Skeletal muscle cell (primary cell): ENCODE measurements around the gene AHDC1.

Experiments
- DNase-seq: peaks from one replicate; pipeline ENCODE4 v3.0.0-alpha.2; 2010; ENCODE audit warnings: low read depth
- H3K4me3 ChIP-seq: 2 replicates; pipeline ENCODE4 v1.5.1; 2011; ENCODE audit warnings: low read depth, mild to moderate bottlenecking, control low read depth, low read length, moderate library complexity

AHDC1 gene

GRCh38 chr1:27526569-27527222, 77.2 kb downstream of the AHDC1 start:
- DNase-seq: no peak
- no peak overlapping the region for H3K4me3 ChIP-seq

DNA sequence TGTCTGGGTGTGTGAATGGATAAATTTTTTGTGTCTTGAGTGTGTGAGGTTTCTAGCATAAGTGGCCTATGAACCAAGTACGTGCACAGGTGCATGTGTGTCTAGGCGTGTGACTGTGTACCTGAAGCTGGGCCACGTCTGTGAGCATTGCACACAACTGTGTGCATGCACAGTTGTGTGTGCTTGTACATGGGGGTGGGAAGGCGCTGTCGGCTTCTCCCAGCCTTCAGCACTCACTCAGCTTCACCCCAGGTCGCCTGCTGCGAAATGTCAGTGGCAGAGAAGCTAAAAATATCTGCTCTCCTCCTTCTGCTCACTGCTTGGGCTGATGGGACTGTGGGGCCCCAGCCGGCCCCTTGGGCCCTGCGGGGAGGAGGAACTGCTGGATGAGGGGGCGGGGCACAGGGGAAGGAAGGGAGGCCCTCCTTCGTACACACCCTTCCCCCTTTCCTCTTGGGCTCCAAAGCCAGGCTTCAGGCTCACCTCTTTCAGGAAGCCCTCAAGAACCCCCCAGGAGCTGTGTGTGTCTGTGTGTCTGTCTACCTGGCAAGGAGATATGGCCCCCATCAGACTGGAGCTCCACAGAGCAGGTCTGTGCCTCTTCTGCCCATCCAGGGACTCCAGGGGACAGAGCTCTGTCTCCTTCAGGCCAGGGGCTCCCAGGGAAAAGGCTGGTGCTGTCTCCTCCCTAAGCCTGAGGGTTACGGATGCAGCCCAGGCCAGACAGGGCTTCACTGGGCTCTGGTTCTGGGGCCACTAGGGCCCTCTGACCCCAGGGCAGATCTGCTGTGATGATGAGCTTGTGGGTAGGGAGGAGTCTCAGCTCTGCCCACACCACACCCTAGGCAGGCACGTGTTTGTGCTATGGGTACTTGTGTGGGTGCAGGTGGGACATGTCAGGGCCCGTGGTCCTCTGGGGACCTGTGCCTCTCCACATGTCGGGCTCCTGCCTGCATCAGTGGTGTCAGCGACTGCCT, 78.4 kb downstream of the AHDC1 start:
- H3K4me3 ChIP-seq: no peak overlapping the region
- DNase-seq: no peak

DNA sequence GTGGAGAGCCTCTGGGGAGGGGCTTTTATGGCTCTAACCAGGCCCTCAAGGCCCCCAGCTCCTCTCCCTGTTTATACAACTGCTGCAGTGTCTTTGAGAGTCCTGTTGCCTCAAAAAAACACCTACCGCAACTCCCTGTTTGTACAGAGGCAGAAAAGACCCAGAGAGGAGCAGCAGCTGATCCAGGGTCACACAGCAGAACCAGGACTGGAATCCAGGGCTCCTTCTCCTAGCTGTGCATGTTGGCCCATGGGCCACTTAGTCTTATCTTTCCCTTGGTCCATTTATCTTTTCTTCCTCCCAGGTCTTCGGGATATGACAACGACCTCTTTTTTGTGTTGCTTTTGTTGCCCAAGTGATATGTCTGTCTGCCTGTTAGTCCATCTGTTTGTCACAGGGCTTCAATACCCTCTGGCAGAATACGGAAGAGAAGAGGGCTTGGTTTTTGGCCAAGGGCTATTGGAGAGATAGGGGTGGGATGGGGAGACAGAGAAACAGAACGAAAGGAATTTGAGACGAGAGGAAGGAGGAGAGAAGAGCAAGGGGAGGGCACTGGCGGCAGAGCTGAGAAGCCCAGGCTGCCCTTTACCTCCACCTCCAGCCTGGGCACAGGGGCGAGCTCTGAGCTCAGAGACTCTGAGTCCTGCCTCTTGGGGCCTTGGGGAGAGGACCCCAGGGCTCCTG, 80.5 kb downstream of the AHDC1 start:
- no peak overlapping the region for H3K4me3 ChIP-seq
- no peak for DNase-seq

DNA sequence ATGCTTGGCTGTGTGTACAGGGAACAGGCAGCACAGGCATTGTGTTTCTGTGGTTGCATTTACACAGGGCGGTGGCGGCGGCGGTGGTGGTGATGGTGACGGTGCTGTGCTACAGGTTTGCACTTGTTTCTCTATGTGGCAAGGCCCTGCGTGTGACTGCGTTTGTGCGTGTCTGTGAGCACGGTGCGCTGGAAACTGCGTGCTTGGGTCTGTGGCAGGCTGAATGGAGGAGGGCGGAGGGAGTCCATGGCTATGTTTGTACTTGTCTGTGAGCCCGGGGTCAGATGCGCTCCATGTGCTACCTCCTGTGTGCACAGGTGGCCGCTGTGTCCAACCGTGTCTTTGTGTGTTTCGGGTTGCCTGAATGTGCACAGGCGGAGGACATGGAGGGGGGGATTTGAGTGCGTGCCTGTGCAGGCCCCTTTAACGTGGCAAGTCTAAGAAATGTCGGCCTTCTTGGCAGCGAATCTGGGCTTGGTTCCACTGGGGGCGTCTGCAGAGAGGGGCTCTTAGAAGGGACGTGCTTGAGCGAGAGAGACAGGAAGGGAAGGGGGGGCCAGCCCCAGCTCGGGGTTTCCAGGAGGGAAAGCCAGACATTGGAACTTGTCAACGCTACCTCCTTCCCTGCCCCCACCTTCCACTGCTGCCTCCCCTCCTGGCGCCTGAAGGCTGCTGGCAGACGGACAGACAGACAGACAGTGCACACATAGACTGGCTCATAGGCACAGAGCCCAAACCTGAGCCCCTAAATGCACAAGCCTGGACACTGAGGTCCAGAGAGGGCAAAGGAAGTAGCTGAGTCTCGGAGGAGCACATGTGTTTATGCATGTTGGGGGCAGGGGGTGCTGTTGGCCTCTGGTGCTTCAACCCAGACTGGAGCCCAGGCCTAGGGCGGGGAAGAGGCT, 81.3 kb downstream of the AHDC1 start:
- peak overlapping the region; percentile 20 for H3K4me3 ChIP-seq
- DNase-seq: no peak

DNA sequence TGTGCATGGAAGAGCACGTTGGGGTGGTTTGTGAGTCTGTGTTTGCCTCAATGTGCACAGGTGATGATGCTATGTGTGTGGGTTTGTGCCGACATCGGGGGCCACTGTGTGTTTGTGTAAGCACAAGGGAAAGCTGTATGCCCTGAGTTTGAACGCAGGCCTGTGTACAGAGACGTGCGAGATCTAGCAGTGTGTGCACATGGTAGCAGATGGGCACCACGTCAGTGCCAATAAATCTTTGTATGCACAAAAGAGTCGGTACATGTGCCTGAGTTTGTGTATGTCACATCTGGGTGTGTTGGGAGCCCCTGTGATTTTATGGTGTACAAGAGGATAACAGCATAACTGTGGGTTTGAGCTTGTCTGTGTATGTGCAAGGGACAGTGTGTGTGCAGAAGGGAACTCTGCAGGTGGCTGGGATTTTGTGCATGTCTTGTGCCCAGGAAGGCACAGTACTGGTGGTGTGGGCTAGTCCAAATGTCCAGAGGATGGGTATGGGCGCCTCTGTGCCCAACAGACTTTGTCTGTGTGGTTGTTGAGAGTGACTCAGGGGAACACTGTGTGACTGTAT, 82.0 kb downstream of the AHDC1 start:
- DNase-seq: no peak
- no peak overlapping the region for H3K4me3 ChIP-seq

- no peak for DNase-seq
- H3K4me3 ChIP-seq: no peak overlapping the region
These were observed 82.6 kb downstream of the AHDC1 start for GRCh38 chr1:27521336-27521831.

GRCh38 chr1:27520651-27521050, 83.3 kb downstream of the AHDC1 start:
- H3K4me3 ChIP-seq: no peak overlapping the region
- DNase-seq: no peak

DNA sequence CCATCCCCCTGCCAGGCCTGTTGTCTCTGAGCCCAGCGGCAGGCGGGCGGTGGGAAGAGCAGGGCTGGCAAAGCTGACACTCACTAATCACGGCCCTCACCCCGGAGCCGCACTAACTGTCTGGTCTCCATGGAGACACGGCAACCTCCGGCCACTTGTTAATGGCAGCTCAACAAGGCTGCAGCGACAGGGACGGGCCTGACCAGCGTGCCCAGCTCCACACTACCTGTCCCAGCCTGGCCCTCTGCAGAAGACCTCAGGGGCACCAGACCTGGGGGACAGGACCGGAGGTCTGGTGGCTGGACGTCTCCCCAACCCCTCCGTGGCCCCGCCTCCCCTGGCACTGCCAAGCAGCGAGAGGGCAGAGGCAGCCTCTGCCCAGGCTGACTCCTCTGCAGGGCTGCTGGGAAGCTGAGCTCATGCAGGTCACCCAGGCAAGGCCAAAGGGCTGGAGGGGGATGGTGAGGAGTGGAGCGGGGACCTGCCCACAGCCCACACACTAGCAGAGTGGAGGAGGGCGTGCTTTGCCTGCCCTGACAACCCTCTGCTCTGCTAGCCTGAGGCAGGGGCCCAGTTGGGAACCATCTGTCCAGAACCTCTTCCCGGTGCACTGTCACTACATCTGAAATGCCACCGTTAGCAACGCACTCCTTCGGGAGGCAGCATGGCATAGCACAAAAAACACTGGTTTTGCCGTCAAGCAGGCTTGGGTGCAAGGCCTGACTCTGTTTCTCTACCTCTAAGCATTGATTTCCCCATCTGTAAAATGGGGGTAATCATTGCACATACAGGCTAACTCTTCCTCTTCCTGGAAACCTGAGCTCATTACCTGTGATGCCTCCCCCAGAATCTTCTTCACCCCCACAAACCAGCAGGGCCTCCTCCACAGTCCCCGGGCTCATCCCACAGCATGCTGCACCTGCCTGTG, 84.3 kb downstream of the AHDC1 start:
- DNase-seq: no peak
- H3K4me3 ChIP-seq: no peak overlapping the region

DNA sequence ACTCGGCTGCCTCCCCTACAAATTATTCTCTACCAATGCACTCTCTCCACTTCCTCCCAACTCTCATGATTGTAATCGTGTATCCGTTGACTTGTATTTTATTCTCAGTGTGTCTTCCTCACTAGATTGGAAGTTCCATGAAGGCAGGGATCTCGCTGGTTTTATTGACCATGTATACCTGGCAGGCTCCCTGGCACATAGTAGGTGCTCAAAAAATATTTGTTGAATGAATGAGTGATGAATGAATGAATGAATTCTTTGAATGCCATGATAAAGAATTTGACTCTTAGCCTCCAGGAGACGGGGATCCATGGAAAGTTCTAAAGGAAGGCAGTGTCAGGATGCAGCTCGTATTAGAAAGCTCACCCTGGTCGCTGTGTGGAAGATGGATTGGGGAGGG, 85.1 kb downstream of the AHDC1 start:
- DNase-seq: no peak
- H3K4me3 ChIP-seq: no peak overlapping the region

DNA sequence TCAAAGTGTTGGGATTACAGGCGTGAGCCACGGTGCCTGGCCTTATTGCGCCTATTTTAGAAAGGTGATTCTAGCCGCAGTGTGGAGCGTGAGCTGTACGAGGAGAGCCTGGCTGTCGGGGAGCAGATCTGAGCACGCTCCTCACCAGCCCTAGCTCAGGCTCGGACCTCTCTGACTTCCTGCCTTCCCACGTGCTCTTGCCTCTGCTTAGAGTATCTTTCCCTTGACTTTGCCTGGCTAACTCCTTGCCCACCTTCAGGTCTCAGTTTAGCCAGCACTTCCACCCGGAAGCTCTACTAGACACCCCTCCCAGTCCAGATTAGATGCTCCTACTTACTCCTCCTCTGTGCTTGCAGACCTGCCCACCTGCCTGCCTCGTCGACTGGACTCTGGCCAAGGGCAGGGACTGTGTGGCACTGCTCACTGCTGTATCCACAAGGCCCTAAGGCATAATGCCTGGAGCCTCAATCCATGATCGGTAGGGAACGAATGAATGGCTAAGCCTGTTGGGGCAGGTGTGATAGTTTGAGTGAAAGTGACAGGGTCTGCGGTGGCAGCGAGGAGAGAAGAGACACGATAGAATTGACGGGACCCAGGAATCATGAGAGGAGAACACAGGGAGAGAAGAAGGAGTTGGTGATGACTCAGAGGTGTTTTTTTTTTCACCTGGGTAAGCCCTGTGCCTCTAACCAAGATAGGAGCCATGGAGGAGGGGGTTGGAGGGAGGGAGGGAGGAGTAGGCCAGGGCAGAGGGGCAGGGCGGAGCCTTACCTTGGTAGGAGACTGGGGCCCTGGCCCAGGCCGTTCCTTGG, 85.8 kb downstream of the AHDC1 start:
- no peak for DNase-seq
- H3K4me3 ChIP-seq: no peak overlapping the region

DNA sequence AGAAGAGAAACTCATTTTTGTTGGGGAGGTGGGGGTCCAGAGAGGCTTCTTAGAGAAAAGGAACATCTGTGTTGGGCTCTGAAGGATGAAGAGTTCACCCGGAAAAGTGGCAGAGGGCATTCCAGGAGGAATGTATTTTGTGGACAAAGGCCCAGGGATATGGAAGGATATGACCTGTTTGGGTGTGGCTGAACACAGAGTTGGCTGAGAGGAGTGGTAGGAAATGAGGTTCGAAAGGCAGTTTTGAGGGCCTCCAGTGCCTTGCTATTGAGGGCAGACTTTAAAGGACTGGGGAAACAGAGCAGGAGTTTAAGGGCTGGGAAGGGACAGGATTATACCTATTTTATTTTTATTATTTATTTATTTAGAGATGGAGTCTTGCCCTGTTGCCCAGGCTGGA, 86.6 kb downstream of the AHDC1 start:
- no peak overlapping the region for H3K4me3 ChIP-seq
- no peak for DNase-seq

DNA sequence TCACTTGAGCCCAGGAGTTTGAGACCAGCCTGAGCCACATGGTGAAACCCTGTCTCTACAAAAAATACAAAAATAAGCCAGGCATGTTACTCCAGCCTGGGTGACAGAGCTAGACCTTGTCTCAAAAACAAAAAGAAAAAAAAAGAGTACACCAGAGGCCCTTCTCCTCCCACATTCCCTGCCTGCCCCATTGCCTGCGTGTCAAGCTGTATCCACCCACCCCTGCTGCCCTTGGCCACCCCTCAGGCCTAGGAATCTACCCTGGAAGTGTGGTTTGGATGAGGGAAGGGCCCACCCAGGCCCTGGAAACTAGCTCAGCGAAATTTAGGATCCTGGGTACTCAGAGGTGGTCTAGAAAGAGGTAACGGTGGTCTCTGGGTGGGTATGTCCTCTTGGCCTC, 88.3 kb downstream of the AHDC1 start:
- H3K4me3 ChIP-seq: no peak overlapping the region
- DNase-seq: no peak

DNA sequence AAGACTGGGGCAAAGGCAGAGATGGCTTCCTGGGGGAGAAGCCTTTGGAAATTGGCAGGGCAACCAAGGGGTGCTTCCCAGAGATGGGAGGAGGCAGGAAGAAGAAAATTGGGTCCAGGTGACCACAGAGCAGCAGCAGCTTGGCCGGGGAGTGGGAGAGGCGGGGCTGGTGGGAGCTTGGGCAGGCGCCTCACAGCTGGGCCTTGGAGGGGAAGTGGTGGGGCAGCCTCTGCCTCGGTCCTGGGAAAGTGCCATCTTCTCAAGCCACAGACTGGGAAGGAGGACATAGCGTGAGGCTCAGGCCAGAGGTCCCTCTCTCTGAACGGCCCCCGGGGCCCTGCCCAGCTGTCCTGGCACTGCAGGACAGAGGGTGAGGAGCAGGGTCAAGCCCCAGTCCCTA, 90.0 kb downstream of the AHDC1 start:
- no peak for DNase-seq

DNA sequence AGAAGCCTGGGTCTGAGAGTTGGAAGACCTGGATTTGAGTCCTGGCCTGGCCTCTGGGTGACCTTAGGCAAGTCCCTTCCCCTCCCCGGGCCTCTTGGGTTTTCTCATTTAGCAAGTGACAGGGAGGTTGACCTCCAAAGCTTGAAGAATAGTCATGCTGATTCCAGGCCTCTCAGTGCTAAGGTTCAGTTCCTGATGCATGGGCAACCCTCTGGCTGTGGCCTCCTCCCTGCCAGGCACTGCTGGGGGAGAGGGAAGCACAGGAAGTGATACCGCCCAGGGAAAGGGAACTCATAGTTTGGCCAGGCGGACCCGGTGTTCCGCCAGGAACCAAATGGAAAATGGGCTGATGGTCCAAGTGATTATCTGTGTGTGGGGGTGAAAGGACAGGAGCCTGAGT, 90.4 kb downstream of the AHDC1 start:
- no peak overlapping the region for H3K4me3 ChIP-seq
- DNase-seq: no peak

More for the DNA sequence above, 90.0 kb downstream of the AHDC1 start:
- no peak overlapping the region for H3K4me3 ChIP-seq

DNA sequence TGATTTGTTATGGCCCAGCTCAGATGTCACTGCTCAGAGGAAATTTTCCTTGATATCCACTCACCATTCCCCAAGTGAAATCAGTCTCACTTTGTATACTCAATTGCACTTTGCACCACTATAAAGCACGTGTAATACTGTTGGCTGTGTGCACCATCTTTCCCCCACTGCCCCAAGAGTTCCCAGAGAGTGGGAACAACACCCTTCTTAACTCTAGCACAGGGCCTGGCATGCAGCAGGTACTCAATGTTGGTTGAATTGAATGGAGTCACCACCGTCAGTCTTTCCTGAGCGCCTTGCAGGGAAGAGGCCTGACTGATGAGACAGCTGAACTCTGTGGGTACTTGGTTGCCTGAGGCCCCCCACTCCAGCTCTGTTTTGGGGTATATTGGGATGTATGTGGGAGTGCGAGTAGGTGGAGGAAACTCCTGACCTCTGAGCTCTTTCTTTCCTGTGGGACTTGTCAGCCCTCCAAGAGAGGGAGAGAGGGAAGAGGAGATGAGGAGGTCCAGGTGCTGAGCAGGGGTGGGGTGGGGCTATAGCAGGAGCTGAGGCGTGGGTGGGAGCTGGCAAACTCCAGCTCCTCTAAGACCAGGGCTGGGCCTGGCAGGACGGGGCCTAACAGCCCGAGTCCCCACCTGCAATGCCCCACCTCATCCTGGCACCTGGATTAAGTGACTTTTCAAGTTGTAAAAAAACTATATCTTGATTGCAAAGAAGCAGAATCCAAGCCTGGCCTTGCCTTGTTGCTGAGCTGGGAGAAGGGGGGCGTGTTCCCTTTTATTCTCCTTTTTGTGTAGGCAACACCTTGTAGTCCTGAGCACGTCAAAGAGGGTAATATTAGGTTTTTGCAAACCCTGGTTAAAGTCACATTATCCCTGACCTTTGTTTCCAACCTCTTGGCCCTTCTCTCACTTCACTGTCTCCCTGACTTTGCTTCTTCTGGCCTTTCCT, 94.5 kb downstream of the AHDC1 start:
- H3K4me3 ChIP-seq: no peak overlapping the region
- no peak for DNase-seq
